ENCODE data around the gene SLC35E4.
"Not testable (repeated sequence)": the region's sequence is repeated elsewhere in the genome, so short reads cannot be mapped to it uniquely, and the experiment has no call there.

The SLC35E4 gene

GRCh38 chr22:30673136-30673535, 37.6 kb downstream of the SLC35E4 start:
- Histone ChIP-seq H3K9me3 (ENCODE audit: control insufficient read depth, insufficient read depth, low read length) (no peaks in the 10 kb centered on the region), H3K9me2 (replicated peaks; ENCODE audit: control insufficient read depth, low read length) (no peaks in the 10 kb centered on the region), H3K27ac (ENCODE audit: low read depth, low read length) (no peak overlapping the region), H3K36me3 (ENCODE audit: control insufficient read depth, low read length) (no peaks in the 10 kb centered on the region), H4K20me1 (ENCODE audit: control insufficient read depth, insufficient read depth, low read depth, low read length) (no peaks in the 10 kb centered on the region), H3K4me1 (ENCODE audit: control insufficient read depth, low read length) (peaks cover 3% of the 10 kb centered on the region), H3K4me3 (ENCODE audit: low read length) (no peak overlapping the region), H3K79me2 (ENCODE audit: control insufficient read depth, low read length) (no peaks in the 10 kb centered on the region), H3K4me2 (ENCODE audit: low read length) (no peak overlapping the region), H3F3A (ENCODE audit: control insufficient read depth, insufficient read depth) (no peaks in the 10 kb centered on the region), H3K27me3 (ENCODE audit: control insufficient read depth, low read length) (peaks cover 19% of the 10 kb centered on the region)
- no peak for TF ChIP-seq EZH2phosphoT487 (IDR thresholded peaks at IDR 0.05; ENCODE audit: borderline replicate concordance, low read length)
- TF ChIP-seq, protein P1, sequence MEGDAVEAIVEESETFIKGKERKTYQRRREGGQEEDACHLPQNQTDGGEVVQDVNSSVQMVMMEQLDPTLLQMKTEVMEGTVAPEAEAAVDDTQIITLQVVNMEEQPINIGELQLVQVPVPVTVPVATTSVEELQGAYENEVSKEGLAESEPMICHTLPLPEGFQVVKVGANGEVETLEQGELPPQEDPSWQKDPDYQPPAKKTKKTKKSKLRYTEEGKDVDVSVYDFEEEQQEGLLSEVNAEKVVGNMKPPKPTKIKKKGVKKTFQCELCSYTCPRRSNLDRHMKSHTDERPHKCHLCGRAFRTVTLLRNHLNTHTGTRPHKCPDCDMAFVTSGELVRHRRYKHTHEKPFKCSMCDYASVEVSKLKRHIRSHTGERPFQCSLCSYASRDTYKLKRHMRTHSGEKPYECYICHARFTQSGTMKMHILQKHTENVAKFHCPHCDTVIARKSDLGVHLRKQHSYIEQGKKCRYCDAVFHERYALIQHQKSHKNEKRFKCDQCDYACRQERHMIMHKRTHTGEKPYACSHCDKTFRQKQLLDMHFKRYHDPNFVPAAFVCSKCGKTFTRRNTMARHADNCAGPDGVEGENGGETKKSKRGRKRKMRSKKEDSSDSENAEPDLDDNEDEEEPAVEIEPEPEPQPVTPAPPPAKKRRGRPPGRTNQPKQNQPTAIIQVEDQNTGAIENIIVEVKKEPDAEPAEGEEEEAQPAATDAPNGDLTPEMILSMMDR (IDR thresholded peaks at IDR 0.05; ENCODE audit: low read depth, low read length, poor library complexity, severe bottlenecking), result no peak

- H4K20me1 ChIP-seq (ENCODE audit: control insufficient read depth, insufficient read depth, low read depth, low read length), result no peaks in the 10 kb centered on the region
- H3K9me2 ChIP-seq (replicated peaks; ENCODE audit: control insufficient read depth, low read length), result no peaks in the 10 kb centered on the region
- no peak overlapping the region for H3K4me2 ChIP-seq (ENCODE audit: low read length)
- no peak for TF ChIP-seq EZH2phosphoT487 (IDR thresholded peaks at IDR 0.05; ENCODE audit: borderline replicate concordance, low read length)
- TF ChIP-seq, protein P1 (IDR thresholded peaks at IDR 0.05; ENCODE audit: low read depth, low read length, poor library complexity, severe bottlenecking), result no peak
- no peaks in the 10 kb centered on the region for H3K4me1 ChIP-seq (ENCODE audit: control insufficient read depth, low read length)
- no peaks in the 10 kb centered on the region for H3K9me3 ChIP-seq (ENCODE audit: control insufficient read depth, insufficient read depth, low read length)
- no peaks in the 10 kb centered on the region for H3F3A ChIP-seq (ENCODE audit: control insufficient read depth, insufficient read depth)
- peaks cover 15% of the 10 kb centered on the region; the same call in 1 of the 2 replicates for H3K27me3 ChIP-seq (ENCODE audit: control insufficient read depth, low read length)
- no peaks in the 10 kb centered on the region for H3K36me3 ChIP-seq (ENCODE audit: control insufficient read depth, low read length)
- no peaks in the 10 kb centered on the region for H3K79me2 ChIP-seq (ENCODE audit: control insufficient read depth, low read length)
- no peak overlapping the region for H3K27ac ChIP-seq (ENCODE audit: low read depth, low read length)
- H3K4me3 ChIP-seq (ENCODE audit: low read length), result no peak overlapping the region
Measured at GRCh38 chr22:30674482-30674881, 38.9 kb downstream of the SLC35E4 start.

DNA sequence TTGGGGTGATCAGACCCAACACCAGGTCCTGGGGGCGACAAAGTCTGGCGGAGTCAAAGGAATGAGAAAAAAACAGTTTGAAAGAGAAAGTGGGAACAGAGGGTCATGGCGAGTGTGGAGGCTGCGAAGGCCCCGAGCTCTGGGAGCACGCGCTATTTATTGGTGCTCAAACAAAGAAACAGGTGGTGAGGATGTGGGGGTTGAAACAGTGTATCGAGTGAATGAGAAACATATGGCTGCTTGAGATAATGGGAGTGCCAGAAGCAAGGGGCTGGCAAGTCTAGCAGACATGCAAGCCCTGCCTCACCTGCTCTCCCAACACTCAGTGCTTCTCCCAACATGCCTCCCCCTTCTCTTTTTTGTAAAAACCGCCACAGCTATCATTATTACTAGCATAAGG, 39.9 kb downstream of the SLC35E4 start:
- H3K9me2 ChIP-seq (replicated peaks; ENCODE audit: control insufficient read depth, low read length), result no peaks in the 10 kb centered on the region
- H3K4me3 ChIP-seq (ENCODE audit: low read length), result no peak overlapping the region
- no peak for TF ChIP-seq EZH2phosphoT487 (IDR thresholded peaks at IDR 0.05; ENCODE audit: borderline replicate concordance, low read length)
- TF ChIP-seq, protein P1 (IDR thresholded peaks at IDR 0.05; ENCODE audit: low read depth, low read length, poor library complexity, severe bottlenecking), result no peak
- no peaks in the 10 kb centered on the region for H3F3A ChIP-seq (ENCODE audit: control insufficient read depth, insufficient read depth)
- H3K4me1 ChIP-seq (ENCODE audit: control insufficient read depth, low read length), result no peaks in the 10 kb centered on the region
- H3K9me3 ChIP-seq (ENCODE audit: control insufficient read depth, insufficient read depth, low read length), result no peaks in the 10 kb centered on the region
- no peak overlapping the region for H3K27ac ChIP-seq (ENCODE audit: low read depth, low read length)
- peaks cover 13% of the 10 kb centered on the region; the same call in 1 of the 2 replicates for H3K27me3 ChIP-seq (ENCODE audit: control insufficient read depth, low read length)
- H3K79me2 ChIP-seq (ENCODE audit: control insufficient read depth, low read length), result no peaks in the 10 kb centered on the region
- no peaks in the 10 kb centered on the region for H4K20me1 ChIP-seq (ENCODE audit: control insufficient read depth, insufficient read depth, low read depth, low read length)
- no peaks in the 10 kb centered on the region for H3K36me3 ChIP-seq (ENCODE audit: control insufficient read depth, low read length)
- no peak overlapping the region for H3K4me2 ChIP-seq (ENCODE audit: low read length)

DNA sequence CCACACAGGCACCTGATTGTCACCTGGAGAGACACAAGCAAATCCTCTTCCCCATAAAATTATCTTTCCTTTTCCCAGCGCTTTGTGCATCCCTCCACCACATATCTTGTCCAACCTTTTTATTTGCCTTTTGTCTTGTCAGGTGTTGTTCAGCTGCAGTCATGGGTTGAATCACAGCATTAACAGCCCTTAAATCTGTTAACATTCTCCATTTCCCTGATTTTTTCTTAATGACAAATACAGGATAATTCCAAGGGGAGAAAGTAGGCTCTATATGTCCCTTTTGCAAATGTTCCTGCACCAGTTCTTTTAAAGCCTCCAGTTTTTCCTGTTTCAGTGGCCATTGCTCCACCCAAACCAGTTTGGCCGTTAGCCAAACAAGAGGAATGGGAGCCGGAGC, 41.0 kb downstream of the SLC35E4 start:
- peaks cover 11% of the 10 kb centered on the region; the same call in 1 of the 2 replicates for H3K27me3 ChIP-seq (ENCODE audit: control insufficient read depth, low read length)
- not testable (repeated sequence) for H3K4me2 ChIP-seq (ENCODE audit: low read length); H3K9me3 ChIP-seq (ENCODE audit: control insufficient read depth, insufficient read depth, low read length); H3K4me3 ChIP-seq (ENCODE audit: low read length); H3K4me1 ChIP-seq (ENCODE audit: control insufficient read depth, low read length); H3K79me2 ChIP-seq (ENCODE audit: control insufficient read depth, low read length); H3K36me3 ChIP-seq (ENCODE audit: control insufficient read depth, low read length); H3K27ac ChIP-seq (ENCODE audit: low read depth, low read length); H3K9me2 ChIP-seq (replicated peaks; ENCODE audit: control insufficient read depth, low read length); H4K20me1 ChIP-seq (ENCODE audit: control insufficient read depth, insufficient read depth, low read depth, low read length); H3F3A ChIP-seq (ENCODE audit: control insufficient read depth, insufficient read depth)

GRCh38 chr22:30679895-30680690, 44.5 kb downstream of the SLC35E4 start:
- H3K79me2 ChIP-seq (ENCODE audit: control insufficient read depth, low read length); H3K9me2 ChIP-seq (replicated peaks; ENCODE audit: control insufficient read depth, low read length); H3F3A ChIP-seq (ENCODE audit: control insufficient read depth, insufficient read depth); H3K27ac ChIP-seq (ENCODE audit: low read depth, low read length); H3K4me2 ChIP-seq (ENCODE audit: low read length); H3K36me3 ChIP-seq (ENCODE audit: control insufficient read depth, low read length); H4K20me1 ChIP-seq (ENCODE audit: control insufficient read depth, insufficient read depth, low read depth, low read length); H3K4me1 ChIP-seq (ENCODE audit: control insufficient read depth, low read length); H3K9me3 ChIP-seq (ENCODE audit: control insufficient read depth, insufficient read depth, low read length); H3K4me3 ChIP-seq (ENCODE audit: low read length): not testable (repeated sequence)
- peaks cover 11% of the 10 kb centered on the region; the same call in 1 of the 2 replicates for H3K27me3 ChIP-seq (ENCODE audit: control insufficient read depth, low read length)
